RKO (cell line): ENCODE data around the gene ALDOA.
"Not testable (repeated sequence)": the region's sequence is repeated elsewhere in the genome, so short reads cannot be mapped to it uniquely, and the experiment has no call there.

Experiments
- DNase-seq: peaks from one replicate; pipeline ENCODE4 v3.0.0-alpha.2; 2016; ENCODE audit warnings: low spot score

ALDOA gene

GRCh38 chr16:30065102-30065942 is at the start of gene ALDOA:
Gene ALDOA (plus strand): TSS chr16:30065760. CDS start chr16:30066898, 1,138 bp downstream.
- DNase-seq: peak; percentile 98

- no peak for DNase-seq
These were observed 48.8 kb upstream of the ALDOA start for GRCh38 chr16:30016555-30017276.

DNA sequence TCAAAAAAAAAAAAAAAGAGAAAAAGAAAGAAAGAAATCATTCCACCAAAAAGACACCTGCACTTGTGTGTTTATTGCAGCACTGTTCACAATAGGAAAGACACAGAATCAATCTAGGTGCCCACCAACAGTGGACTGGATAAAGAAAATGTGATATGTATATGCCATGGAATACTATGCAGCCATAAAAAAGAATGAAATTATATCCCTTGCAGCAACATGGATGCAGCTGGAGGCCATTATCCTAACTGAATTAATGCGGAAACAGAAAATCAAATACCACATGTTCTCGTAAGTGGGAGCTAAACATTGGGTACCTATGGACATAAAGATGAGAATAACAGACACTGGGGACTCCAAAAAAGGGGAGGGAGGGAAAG is 48.3 kb upstream of the ALDOA start:
- no peak for DNase-seq

DNA sequence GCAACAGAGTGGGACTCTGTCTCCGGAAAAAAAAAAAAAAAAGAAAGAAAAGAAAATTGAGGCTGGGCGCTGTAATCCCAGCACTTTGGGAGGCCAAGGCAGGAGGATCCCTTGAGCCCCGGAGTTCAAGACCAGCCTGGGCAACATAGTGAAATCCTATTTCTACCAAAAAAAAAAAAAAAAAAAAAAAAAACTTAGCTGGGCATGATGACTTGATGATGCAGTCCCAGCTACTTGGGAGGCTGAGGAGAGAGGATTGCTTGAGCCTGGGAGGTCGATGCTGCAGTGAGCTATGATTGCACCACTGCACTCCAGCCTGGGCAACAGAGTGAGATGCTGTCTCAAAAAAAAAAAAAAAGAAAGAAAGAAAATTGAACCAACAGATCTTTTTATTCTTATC is 47.6 kb upstream of the ALDOA start:
- DNase-seq: not testable (repeated sequence)

DNA sequence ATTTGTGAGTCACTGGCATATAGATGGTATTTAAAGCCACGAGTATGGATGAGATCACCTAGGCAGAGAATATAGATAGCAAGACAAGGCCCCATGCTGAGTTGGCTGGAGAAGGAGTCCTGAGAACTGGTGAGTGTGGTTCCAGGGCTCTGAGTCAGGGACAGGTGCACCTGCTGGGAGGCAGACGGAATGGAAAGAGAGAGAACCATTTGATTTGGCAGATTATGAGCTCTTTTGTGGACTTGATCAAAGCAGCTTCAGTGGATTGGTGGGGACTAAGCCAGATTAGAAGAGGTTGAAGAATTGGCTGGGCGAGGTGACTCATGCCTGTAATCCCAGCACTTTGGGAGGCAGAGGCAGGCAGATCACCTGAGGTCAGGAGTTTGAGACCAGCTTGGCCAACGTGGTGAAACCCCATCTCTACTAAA is 46.8 kb upstream of the ALDOA start:
- DNase-seq: peak; percentile 55

GRCh38 chr16:30022887-30023286 is 42.7 kb upstream of the ALDOA start, which contains the start of gene C16orf92:
Gene C16orf92 (plus strand): TSS chr16:30023198. CDS start chr16:30023341, 143 bp downstream.
- no peak for DNase-seq

DNA sequence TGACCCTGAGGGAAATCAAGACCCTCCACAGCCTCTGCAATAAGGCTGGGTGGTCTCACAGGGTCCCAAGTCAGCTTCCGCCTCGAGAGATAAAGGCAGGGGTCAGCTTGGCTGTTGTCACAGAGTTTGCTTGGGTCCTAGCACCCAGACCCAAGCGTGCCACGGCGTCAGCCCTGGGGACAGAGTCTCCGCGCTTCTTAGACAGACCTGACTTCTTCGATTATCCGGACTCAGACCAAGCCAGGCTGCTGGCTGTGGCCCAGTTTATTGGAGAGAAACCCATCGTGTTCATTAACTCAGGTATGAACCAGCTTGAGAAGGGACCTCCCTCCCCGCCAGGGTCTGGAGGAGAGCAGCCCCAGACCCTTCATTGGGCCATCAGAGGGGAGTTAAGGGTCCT is 42.0 kb upstream of the ALDOA start:
- no peak for DNase-seq

DNA sequence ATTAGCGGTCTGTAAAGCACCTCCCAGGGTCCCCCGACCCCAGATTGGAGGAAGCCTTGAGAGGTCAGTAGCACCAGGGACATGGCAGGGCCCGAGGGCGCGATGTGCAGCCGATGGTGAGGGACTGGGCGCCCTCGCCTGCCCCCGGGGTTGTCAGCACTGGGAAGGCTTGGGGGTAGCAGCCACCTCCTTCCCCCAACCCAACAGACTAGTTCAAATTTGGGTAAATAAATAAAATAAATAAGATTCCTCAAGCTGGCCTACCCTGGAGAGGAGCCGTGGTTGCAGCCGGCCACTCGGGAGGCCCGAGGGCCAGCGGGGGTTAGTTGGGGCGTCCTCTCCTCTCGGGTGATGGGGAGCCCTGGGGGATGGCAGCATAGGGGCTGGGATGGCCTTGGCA is 41.1 kb upstream of the ALDOA start:
- no peak for DNase-seq

GRCh38 chr16:30025156-30025555 is 40.4 kb upstream of the ALDOA start:
- DNase-seq: no peak

DNA sequence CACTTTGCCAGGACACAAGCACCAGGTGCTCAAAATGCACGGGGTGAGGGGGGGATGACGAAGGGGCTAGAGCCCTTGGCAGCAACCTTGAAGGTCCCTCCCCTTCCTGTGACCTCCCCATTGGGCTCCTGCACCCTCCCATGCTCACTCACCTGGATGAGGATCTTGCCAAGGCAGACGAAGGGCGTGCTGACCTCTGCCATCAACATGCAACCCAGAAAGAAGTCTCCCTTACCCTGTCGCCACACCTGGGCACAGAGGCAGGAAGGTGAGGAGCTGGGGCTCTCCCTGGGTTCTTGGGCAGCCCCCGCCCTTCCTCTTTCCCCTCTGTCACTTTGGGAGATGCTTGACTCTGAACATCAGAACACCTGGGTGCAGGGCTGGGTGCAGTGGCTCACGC is 40.0 kb upstream of the ALDOA start:
- no peak for DNase-seq

- no peak for DNase-seq
These were observed 39.1 kb upstream of the ALDOA start for GRCh38 chr16:30026449-30026848.

DNA sequence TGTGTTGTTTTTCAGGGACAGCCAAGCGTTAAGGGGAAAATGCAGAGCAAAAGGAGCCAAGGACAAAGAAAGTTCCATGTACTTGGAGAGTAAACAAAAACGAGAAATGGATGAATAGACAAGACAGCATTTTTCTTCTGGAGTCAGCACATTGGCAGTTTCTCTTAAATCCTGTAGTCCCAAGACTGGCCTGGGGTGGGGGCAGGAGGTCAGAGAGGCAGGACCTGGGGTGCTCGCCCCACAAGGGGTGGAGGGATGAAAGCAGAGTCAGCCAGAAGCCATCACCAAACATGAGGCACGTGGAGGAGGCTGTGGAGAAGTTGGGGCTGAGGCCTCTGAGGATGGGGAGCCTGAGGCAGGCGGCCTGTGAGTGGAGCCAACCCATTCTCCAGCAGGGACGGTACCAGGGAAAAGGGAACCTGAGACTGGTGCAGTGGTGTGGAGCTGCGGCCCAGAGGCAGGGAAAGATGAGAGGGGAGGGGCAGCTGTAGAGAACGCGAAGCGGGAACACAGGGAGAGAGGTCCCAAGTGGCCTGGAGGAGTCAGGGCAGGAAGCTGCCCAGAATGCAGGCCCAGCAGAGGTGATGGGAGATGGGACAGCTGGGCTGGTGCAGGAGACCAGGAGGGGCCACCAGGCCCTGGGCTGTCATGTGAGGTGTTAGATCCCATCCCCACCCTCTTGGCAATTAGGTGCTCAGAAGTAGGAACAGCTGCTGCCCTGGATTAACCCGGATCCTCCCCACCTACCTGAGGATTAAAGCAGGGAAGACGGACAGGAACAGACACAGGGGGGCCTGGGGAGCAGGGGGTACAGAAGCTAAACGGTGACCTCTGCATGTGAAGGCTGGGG is 37.7 kb upstream of the ALDOA start:
- DNase-seq: no peak

GRCh38 chr16:30028438-30029076 is 37.0 kb upstream of the ALDOA start:
- DNase-seq: peak; percentile 36

DNA sequence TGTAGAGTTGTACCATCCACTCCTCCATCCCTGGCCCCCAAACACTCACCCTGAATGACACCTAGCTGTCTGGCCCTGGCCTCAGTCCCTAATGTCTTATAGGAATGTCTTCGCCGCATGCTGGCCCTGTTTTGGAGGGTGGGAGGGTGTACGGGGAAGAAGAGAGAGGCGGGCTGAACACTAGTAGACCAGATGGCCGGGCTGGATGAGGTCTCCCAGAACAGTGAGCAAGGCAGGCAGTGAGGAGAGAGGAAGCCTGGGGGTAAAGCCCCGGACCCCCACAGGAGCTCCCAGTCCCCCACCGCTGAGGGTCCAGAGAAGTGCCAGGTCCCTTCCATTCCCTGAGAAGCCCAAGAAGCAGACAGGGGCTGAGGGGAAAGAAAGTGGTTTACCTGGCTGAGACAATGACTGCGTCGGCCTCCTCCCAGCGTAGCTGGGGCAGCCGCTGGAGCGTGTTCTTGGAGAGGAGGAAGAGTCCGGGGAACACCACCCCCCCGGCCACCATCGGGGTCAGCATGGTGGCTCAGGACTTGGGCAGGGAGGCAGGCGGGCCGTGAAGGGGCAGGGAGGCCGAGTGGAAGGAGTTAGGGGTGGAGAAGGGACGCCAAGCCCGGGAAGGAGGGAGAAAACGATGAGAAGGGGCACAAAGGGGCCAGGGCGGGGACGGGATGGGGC is 35.4 kb upstream of the ALDOA start:
- DNase-seq: no peak

DNA sequence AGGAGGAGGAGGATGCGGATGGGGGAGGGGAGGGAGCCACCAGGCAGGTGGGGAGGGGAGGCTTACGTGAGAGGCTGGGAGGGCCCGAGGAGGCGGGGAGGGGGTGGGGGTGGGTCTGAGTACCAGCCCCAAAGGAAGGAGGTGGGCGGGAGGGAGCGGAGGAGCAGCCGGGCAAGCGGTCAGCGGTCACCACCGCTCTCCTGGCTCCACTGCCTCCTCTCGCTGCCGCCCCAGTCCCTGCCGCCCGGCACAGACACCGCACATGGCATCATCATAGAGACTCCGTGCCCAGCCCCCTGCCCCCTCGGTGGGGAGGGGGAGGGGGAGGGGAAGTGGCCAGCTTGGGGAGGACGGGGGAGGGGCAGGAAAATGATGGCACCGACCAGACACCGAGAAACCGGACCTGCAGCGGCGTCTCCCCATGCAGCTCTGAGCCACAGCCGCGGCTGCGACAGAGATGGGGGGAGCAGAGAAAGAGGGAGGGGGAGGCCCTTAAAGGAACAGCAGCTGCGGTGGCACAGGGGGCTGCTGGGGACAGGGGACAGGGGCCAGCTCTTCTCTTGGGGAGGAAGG is 34.6 kb upstream of the ALDOA start, which contains the start of gene TLCD3B:
Gene TLCD3B, minus strand, starts transcription at position 431 of the 573 bp plus-strand sequence. CDS start 744 bp downstream, outside the sequence.
- DNase-seq: no peak

- no peak for DNase-seq
These were observed 34.1 kb upstream of the ALDOA start for GRCh38 chr16:30031477-30031918.

GRCh38 chr16:30032083-30032819 is 33.3 kb upstream of the ALDOA start:
- DNase-seq: peak; percentile 65

DNA sequence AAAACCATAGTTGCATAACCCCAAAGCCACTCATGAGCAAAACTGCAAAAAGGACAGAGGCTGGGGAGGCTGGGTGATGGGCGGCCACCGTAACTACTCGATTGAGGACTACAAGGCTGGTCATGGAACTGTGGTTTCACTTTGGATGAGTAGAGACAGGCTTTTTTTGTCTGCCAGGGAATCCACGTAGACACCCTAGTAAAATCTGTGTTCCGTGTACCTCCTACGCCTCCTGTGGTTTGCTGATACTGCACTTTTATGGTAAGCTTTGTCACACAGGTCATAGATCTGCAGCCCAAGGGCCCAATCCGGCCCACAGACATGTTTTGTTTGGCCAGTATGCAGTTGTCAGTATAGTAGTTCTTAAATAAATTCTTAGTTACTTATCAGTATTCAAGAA is 32.3 kb upstream of the ALDOA start:
- DNase-seq: no peak

DNA sequence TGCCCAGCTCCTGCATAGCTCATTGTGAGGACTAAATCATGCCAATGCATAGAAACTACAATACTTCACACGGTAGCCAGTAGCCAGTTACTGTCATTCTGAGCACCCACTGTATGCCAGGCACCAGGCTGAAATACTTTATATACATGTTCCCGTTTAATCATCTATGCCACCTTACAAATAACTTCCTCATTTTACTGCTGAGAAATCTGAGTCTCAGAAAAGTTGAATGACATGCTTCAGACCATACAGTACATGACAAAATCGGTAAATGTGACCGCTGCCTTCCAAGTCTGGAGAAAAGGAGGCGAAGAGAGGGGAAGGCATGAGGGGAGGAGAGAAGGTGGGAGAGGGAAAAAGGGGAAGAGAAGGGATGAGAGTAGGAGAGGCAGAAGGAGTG is 25.3 kb upstream of the ALDOA start:
- no peak for DNase-seq

DNA sequence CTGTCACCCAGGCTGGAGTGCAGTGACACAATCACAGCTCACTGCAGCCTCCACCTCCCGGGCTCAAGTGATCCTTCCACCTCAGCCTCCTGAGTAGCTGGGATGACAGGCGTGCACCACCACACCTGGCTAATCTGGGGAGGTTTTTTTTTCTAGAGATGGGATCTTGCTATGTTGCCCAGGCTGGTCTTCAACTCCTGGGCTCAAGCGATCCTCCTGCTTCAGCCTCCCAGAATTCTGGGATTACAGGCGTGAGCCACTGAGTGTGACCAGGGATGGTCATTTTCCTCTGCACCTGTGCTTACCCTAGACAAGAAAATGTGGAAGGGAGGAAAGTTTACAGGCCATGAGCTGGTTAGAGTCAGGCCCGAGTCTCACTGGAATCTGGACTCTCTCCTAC is 24.9 kb upstream of the ALDOA start:
- not testable (repeated sequence) for DNase-seq
